ENCODE results near the gene ADGRV1. TPM values are rescaled to one million over a fixed set of nuclear protein-coding genes. Genes with fewer than 3 reads are reported as not detected.

Gene ADGRV1
- total and polyA plus RNA-seq, 7 experiments from 2014 or later = 0.32 to 1.1 TPM; not detected in 5

- Mint-ChIP-seq H3K27ac (peak overlapping the region in 1 of 9 donors; percentile 13), H3K9me3 (peaks cover 0 to 5% (median 0%) of the 10 kb centered on the region in 11 donors), H3K36me3 (no peaks in the 10 kb centered on the region), H3K27me3 (peaks cover 0 to 13% (median 8%) of the 10 kb centered on the region in 5 donors), H3K4me3 (no peak overlapping the region), H3K4me1 (peaks cover 0 to 5% (median 0%) of the 10 kb centered on the region in 7 donors)
- H3K27me3 ChIP-seq (ENCODE audit: control insufficient read depth in 2 of 2, insufficient read depth in 2 of 2, low read length in 2 of 2) = peaks cover 0 to 3% of the 10 kb centered on the region in 2 donors
- no peaks in the 10 kb centered on the region for H3K36me3 ChIP-seq (ENCODE audit: control insufficient read depth in 2 of 3, insufficient read depth in 3 of 3, low read length in 3 of 3)
- ChIA-PET POLR2A (interaction anchor here (0.6 to 2.6 kb wide), 2 partner anchors 291 to 450 kb away, joined by 3 to 22 read pairs; partner anchors contain the start of gene ARRDC3), CTCF (interaction anchor here (2.7 to 3.2 kb wide), 2 partner anchors 452 to 487 kb away, joined by 22 to 29 read pairs; no protein-coding TSS in a partner anchor)
- DNase-seq (no peak), ATAC-seq (no peak)
- no peaks in the 10 kb centered on the region for H3K9me3 ChIP-seq (ENCODE audit: control insufficient read depth in 2 of 3, low read length in 3 of 3)
- no peaks in the 10 kb centered on the region for H3K4me1 ChIP-seq (ENCODE audit: control insufficient read depth in 2 of 2, insufficient read depth in 2 of 2, low read length in 2 of 2)
- H3K27ac ChIP-seq (ENCODE audit: low read depth, low read length) = no peak overlapping the region
- intact Hi-C loops (cut with micrococcal nuclease) = loop anchor here (5.0 to 10.0 kb wide), 3 partner anchors 169 to 284 kb away; no protein-coding TSS in a partner anchor
- no peak overlapping the region for H3K4me3 ChIP-seq (ENCODE audit: low read length)
Measured at GRCh38 chr5:90933298-90933697, 374.7 kb downstream of the ADGRV1 start.

GRCh38 chr5:90934091-90934719 lies 375.6 kb downstream of the ADGRV1 start:
- no peak for DNase-seq
- no peak overlapping the region for H3K4me3 Mint-ChIP-seq
- Histone ChIP-seq H3K4me3 (ENCODE audit: low read length) (no peak overlapping the region), H3K9me3 (ENCODE audit: control insufficient read depth in 2 of 3, low read length in 3 of 3) (no peaks in the 10 kb centered on the region), H3K4me1 (ENCODE audit: control insufficient read depth in 2 of 2, insufficient read depth in 2 of 2, low read length in 2 of 2) (no peaks in the 10 kb centered on the region), H3K36me3 (ENCODE audit: control insufficient read depth in 2 of 3, insufficient read depth in 3 of 3, low read length in 3 of 3) (no peaks in the 10 kb centered on the region), H3K27ac (ENCODE audit: low read depth, low read length) (no peak overlapping the region), H3K27me3 (ENCODE audit: control insufficient read depth in 2 of 2, insufficient read depth in 2 of 2, low read length in 2 of 2) (peaks cover 0 to 3% of the 10 kb centered on the region in 2 donors)
- no peaks in the 10 kb centered on the region for H3K36me3 Mint-ChIP-seq
- intact Hi-C loops (cut with micrococcal nuclease) = loop anchor here (5.0 to 10.0 kb wide), 3 partner anchors 168 to 283 kb away; no protein-coding TSS in a partner anchor
- peaks cover 0 to 5% (median 0%) of the 10 kb centered on the region in 11 donors for H3K9me3 Mint-ChIP-seq
- ChIA-PET CTCF (interaction anchor here (0.6 kb wide), 1 partner anchor 9 kb away, joined by 3 read pairs; no protein-coding TSS in a partner anchor), POLR2A (no interaction called here)
- peaks cover 0 to 13% (median 8%) of the 10 kb centered on the region in 5 donors for H3K27me3 Mint-ChIP-seq
- H3K4me1 Mint-ChIP-seq = peaks cover 0 to 5% (median under 1%) of the 10 kb centered on the region in 7 donors
- H3K27ac Mint-ChIP-seq = peak overlapping the region in 1 of 9 donors; percentile 4
- no peak for ATAC-seq

- H3K4me1 Mint-ChIP-seq = peaks cover 0 to 6% (median 4%) of the 10 kb centered on the region in 7 donors
- intact Hi-C loops (cut with micrococcal nuclease) = loop anchor here (5.0 to 10.0 kb wide), 3 partner anchors 168 to 283 kb away; no protein-coding TSS in a partner anchor
- Histone ChIP-seq H3K9me3 (ENCODE audit: control insufficient read depth in 2 of 3, low read length in 3 of 3) (no peaks in the 10 kb centered on the region), H3K27ac (ENCODE audit: low read depth, low read length) (no peak overlapping the region), H3K4me1 (ENCODE audit: control insufficient read depth in 2 of 2, insufficient read depth in 2 of 2, low read length in 2 of 2) (no peaks in the 10 kb centered on the region), H3K27me3 (ENCODE audit: control insufficient read depth in 2 of 2, insufficient read depth in 2 of 2, low read length in 2 of 2) (peaks cover 0 to 3% of the 10 kb centered on the region in 2 donors), H3K36me3 (ENCODE audit: control insufficient read depth in 2 of 3, insufficient read depth in 3 of 3, low read length in 3 of 3) (no peaks in the 10 kb centered on the region), H3K4me3 (ENCODE audit: low read length) (no peak overlapping the region)
- H3K27me3 Mint-ChIP-seq = peaks cover 0 to 13% (median 8%) of the 10 kb centered on the region in 5 donors
- no peak overlapping the region for H3K4me3 Mint-ChIP-seq
- no peaks in the 10 kb centered on the region for H3K36me3 Mint-ChIP-seq
- ChIA-PET CTCF (interaction anchor here (0.6 kb wide), 1 partner anchor 8 kb away, joined by 3 read pairs; no protein-coding TSS in a partner anchor), POLR2A (no interaction called here)
- no peak for ATAC-seq
- DNase-seq = no peak
- peaks cover 0 to 5% (median 0%) of the 10 kb centered on the region in 11 donors for H3K9me3 Mint-ChIP-seq
- no peak overlapping the region for H3K27ac Mint-ChIP-seq
Measured at GRCh38 chr5:90934738-90935137, 376.1 kb downstream of the ADGRV1 start.

GRCh38 chr5:90939211-90939610 lies 380.6 kb downstream of the ADGRV1 start:
- no peaks in the 10 kb centered on the region for H3K27me3 ChIP-seq (ENCODE audit: control insufficient read depth in 2 of 2, insufficient read depth in 2 of 2, low read length in 2 of 2)
- intact Hi-C loops (cut with micrococcal nuclease) = loop anchor here in 1 of 2 donors (10.0 kb wide), 1 partner anchor 166 kb away; no protein-coding TSS in a partner anchor
- H3K4me1 Mint-ChIP-seq = peaks cover 4 to 20% (median 11%) of the 10 kb centered on the region in 7 donors
- CTCF ChIA-PET = no interaction called here
- H3K36me3 ChIP-seq (ENCODE audit: control insufficient read depth in 2 of 3, insufficient read depth in 3 of 3, low read length in 3 of 3) = no peaks in the 10 kb centered on the region
- H3K4me3 Mint-ChIP-seq = no peak overlapping the region
- H3K9me3 ChIP-seq (ENCODE audit: control insufficient read depth in 2 of 3, low read length in 3 of 3) = no peaks in the 10 kb centered on the region
- no peaks in the 10 kb centered on the region for H3K27me3 Mint-ChIP-seq
- no peaks in the 10 kb centered on the region for H3K36me3 Mint-ChIP-seq
- peaks cover 0 to 6% of the 10 kb centered on the region in 2 donors for H3K4me1 ChIP-seq (ENCODE audit: control insufficient read depth in 2 of 2, insufficient read depth in 2 of 2, low read length in 2 of 2)
- H3K9me3 Mint-ChIP-seq = peaks cover 0 to 5% (median 0%) of the 10 kb centered on the region in 11 donors
- POLR2A ChIA-PET = interaction anchor here (0.6 kb wide), 1 partner anchor 341 kb away, joined by 3 read pairs; no protein-coding TSS in a partner anchor
- peak overlapping the region in 1 of 9 donors; percentile 61 for H3K27ac Mint-ChIP-seq
- ATAC-seq (no peak), DNase-seq (no peak)
- H3K27ac ChIP-seq (ENCODE audit: low read depth, low read length) = no peak overlapping the region
- no peak overlapping the region for H3K4me3 ChIP-seq (ENCODE audit: low read length)

DNA sequence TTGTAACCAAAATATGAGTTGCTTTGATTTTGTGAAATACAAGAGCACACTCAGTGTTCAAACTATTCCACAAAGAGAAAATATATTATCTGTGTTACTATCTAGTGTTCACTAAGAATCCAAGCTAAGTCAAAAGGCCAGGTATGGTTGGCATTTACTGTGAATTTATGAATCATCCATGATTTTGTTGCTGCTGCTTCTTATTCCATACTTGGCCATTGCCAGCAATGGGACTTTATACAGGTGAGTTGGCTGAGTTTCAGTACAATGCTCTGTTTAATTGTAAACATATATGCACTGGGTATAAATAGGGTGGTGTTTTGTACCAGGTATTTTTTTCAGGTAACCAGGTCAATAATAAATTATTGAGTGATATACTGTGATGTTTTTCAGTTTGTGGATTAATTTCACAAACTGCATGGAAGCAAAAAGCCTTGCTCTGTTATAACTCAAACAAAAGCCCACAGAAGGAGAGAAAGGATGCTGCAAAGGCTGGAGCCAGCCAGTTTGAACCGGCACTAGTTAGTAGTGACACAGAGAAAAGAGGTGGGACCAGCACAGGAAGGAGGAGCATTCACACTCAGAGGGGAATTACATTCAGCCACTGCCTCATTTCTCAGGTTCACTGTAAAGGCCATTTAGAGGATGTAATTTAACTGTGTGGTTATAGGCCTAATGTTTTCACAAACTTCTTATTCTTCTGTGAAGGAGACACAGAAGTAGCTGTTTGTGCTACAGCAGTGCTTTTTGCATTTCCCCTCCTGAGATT lies 381.8 kb downstream of the ADGRV1 start:
- Mint-ChIP-seq H3K27me3 (no peaks in the 10 kb centered on the region), H3K4me3 (peak overlapping the region in 3 of 10 donors; percentile 10 to 55 (median 32)), H3K27ac (peak overlapping the region in 8 of 9 donors; percentile 45 to 87 (median 55)), H3K4me1 (peaks cover 4 to 20% (median 11%) of the 10 kb centered on the region in 7 donors), H3K9me3 (no peaks in the 10 kb centered on the region), H3K36me3 (no peaks in the 10 kb centered on the region)
- intact Hi-C loops (cut with micrococcal nuclease) = loop anchor here in 1 of 2 donors (2.0 kb wide), 1 partner anchor 442 kb away; the partner anchor contains the start of gene ARRDC3
- Histone ChIP-seq H3K36me3 (ENCODE audit: control insufficient read depth in 2 of 3, insufficient read depth in 3 of 3, low read length in 3 of 3) (no peaks in the 10 kb centered on the region), H3K4me1 (ENCODE audit: control insufficient read depth in 2 of 2, insufficient read depth in 2 of 2, low read length in 2 of 2) (peaks cover 0 to 6% of the 10 kb centered on the region in 2 donors), H3K9me3 (ENCODE audit: control insufficient read depth in 2 of 3, low read length in 3 of 3) (no peaks in the 10 kb centered on the region), H3K27ac (ENCODE audit: low read depth, low read length) (no peak overlapping the region), H3K27me3 (ENCODE audit: control insufficient read depth in 2 of 2, insufficient read depth in 2 of 2, low read length in 2 of 2) (no peaks in the 10 kb centered on the region), H3K4me3 (ENCODE audit: low read length) (no peak overlapping the region)
- peak; percentile 96 for ATAC-seq
- POLR2A ChIA-PET = no interaction called here
- CTCF ChIA-PET = interaction anchor here (0.6 to 1.1 kb wide), 2 partner anchors 8 to 21 kb away, joined by 3 to 4 read pairs; no protein-coding TSS in a partner anchor
- peak in 8 of 9 donors; percentile 5 to 70 (median 37) for DNase-seq

DNA sequence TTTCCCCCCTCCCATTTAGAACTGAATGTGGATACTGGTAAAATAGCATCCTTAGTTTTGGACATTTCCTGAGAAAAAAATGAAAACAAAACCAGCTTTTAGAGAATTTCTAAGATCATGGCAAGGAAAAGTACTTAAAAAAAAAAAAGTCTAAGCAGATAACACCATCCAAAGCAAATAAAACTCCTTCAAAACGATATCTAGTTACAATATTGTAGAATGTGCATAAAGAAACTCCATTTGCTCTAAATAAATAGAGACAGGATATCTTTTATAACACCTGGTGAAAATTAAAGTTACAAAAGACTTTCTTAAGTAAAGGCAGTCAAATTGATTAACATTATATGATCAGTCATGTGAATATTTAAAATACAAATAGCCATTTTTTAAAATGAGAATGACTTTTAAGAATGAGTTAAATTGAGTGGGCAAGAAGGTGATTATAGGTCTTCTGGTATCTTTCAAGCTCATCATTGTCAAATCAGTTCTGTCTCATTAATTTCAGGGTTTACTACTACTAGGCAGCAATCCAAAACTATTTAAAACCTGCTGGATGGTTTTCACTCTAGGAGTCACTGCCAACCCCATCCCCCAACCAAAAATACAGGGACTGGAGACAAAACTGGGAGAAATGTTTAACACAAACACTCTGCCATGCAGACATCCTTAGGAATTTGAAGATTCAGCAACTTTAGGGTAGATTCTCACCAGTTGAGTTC lies 382.6 kb downstream of the ADGRV1 start:
- Mint-ChIP-seq H3K27ac (peak overlapping the region in 6 of 9 donors; percentile 29 to 76 (median 52)), H3K27me3 (peaks cover 0 to 4% (median 0%) of the 10 kb centered on the region in 5 donors), H3K36me3 (no peaks in the 10 kb centered on the region), H3K9me3 (no peaks in the 10 kb centered on the region), H3K4me1 (peaks cover 4 to 20% (median 11%) of the 10 kb centered on the region in 7 donors), H3K4me3 (no peak overlapping the region)
- H3K4me3 ChIP-seq (ENCODE audit: low read length) = no peak overlapping the region
- H3K9me3 ChIP-seq (ENCODE audit: control insufficient read depth in 2 of 3, low read length in 3 of 3) = no peaks in the 10 kb centered on the region
- CTCF ChIA-PET = interaction anchor here (0.6 to 1.1 kb wide), 2 partner anchors 9 to 20 kb away, joined by 3 to 4 read pairs; no protein-coding TSS in a partner anchor
- no peak overlapping the region for H3K27ac ChIP-seq (ENCODE audit: low read depth, low read length)
- no peak for ATAC-seq
- intact Hi-C loops (cut with micrococcal nuclease) = loop anchor here in 1 of 2 donors (2.0 kb wide), 1 partner anchor 442 kb away; the partner anchor contains the start of gene ARRDC3
- DNase-seq = no peak
- no peaks in the 10 kb centered on the region for H3K27me3 ChIP-seq (ENCODE audit: control insufficient read depth in 2 of 2, insufficient read depth in 2 of 2, low read length in 2 of 2)
- POLR2A ChIA-PET = no interaction called here
- peaks cover 0 to 6% of the 10 kb centered on the region in 2 donors for H3K4me1 ChIP-seq (ENCODE audit: control insufficient read depth in 2 of 2, insufficient read depth in 2 of 2, low read length in 2 of 2)
- H3K36me3 ChIP-seq (ENCODE audit: control insufficient read depth in 2 of 3, insufficient read depth in 3 of 3, low read length in 3 of 3) = no peaks in the 10 kb centered on the region

Data from naive thymus-derived CD4-positive, alpha-beta T cell (primary cell).